ENCODE measurements around the gene DAP.

GRCh38 chr5:10768328-10768899, 7.4 kb upstream of the DAP start:
- TF ChIP-seq CTCF (IDR thresholded peaks at IDR 0.05) (no peak), EP300 (IDR thresholded peaks at IDR 0.05) (no peak), POLR2A (IDR thresholded peaks at IDR 0.05; ENCODE audit: low read depth) (no peak), POLR2AphosphoS5 (IDR thresholded peaks at IDR 0.05) (no peak)

Measured in esophagus muscularis mucosa (tissue), 4 donors.